Panc1 (cell line): ENCODE results near the gene MYL3. TPM values are rescaled to one million over a fixed set of nuclear protein-coding genes. Genes with fewer than 3 reads are reported as not detected.

Experiments used
- ATAC-seq: fragments of 200-7000 bp; cut with Tn5 transposase; 2 replicates; pipeline ENCODE4 v1.9.1; 2020; ENCODE audit warnings: mild to moderate bottlenecking, moderate library complexity
- BruUV-seq: library from RNA; stranded (reverse); fragments of 400-500 nt; replicated peaks from 2 replicates; lab custom pipeline; 2021; lab: Mats Ljungman, UMichigan
- CTCF ChIA-PET: fragments of 300-600 bp; sonication (Branson Sonifier 250); formaldehyde crosslinking; loops from one replicate; lab custom pipeline; 2022; ENCODE audit warnings: antibody characterized with exemption; lab: Charles Lee
- POLR2A ChIA-PET: fragments of 300-600 bp; sonication (Branson Sonifier 250); formaldehyde crosslinking; loops from one replicate; lab custom pipeline; 2022; ENCODE audit warnings: antibody characterized with exemption; lab: Charles Lee
- DNase-seq: peaks from one replicate; pipeline ENCODE4 v3.0.0-alpha.2; 2010; ENCODE audit warnings: low read depth, low spot score
- H3K27ac ChIP-seq: 2 replicates; pipeline ENCODE4 v1.5.1; 2011; ENCODE audit warnings: mild to moderate bottlenecking, low read length, inconsistent platforms
- H3K27me3 ChIP-seq: fragments of 200-500 bp; sonication (Bioruptor generic); 2 replicates; pipeline ENCODE4 v1.6.0; 2014; ENCODE audit warnings: low read length, inconsistent platforms; ENCODE audit not compliant: control insufficient read depth, insufficient read depth
- H3K36me3 ChIP-seq: fragments of 200-500 bp; sonication (Bioruptor generic); 2 replicates; pipeline ENCODE4 v1.5.1; 2014; ENCODE audit warnings: inconsistent platforms, mild to moderate bottlenecking, low read length, moderate library complexity; ENCODE audit not compliant: control insufficient read depth, insufficient read depth
- H3K4me1 ChIP-seq: 2 replicates; pipeline ENCODE4 v1.5.1; 2011; ENCODE audit warnings: inconsistent platforms, mild to moderate bottlenecking, low read length, moderate library complexity; ENCODE audit not compliant: control insufficient read depth, insufficient read depth
- H3K4me3 ChIP-seq, 2 experiments: 2 replicates each; pipeline ENCODE4 v1.5.1; 2011 to 2012; ENCODE audit warnings: low read depth in 2 of 2, low read length in 2 of 2, mild to moderate bottlenecking in 2 of 2, inconsistent platforms in 1 of 2, moderate library complexity in 1 of 2
- H3K9me3 ChIP-seq: fragments of 200-500 bp; sonication (Bioruptor generic); 2 replicates; pipeline ENCODE4 v1.5.1; 2014; ENCODE audit warnings: low read depth, mild to moderate bottlenecking, inconsistent platforms, low read length, moderate library complexity; ENCODE audit not compliant: control insufficient read depth, insufficient read depth
- POLR2AphosphoS5 ChIP-seq: IDR thresholded peaks from 2 replicates; pipeline ENCODE4 v1.6.1; 2012; ENCODE audit warnings: mild to moderate bottlenecking, low read depth, low read length, moderate library complexity
- SIN3A ChIP-seq: IDR thresholded peaks from 2 replicates; pipeline ENCODE4 v1.6.1; 2012; ENCODE audit warnings: low read depth, mild to moderate bottlenecking, low read length, moderate library complexity, borderline replicate concordance; ENCODE audit not compliant: insufficient read depth
- TCF7L2 ChIP-seq: IDR thresholded peaks from 2 replicates; pipeline ENCODE4 v1.6.1; 2011; ENCODE audit warnings: mild to moderate bottlenecking, low read depth, low read length, inconsistent platforms
- in situ Hi-C: cut with HindIII; loops from 2 replicates; pipeline ENCODE4 v1.10.0; 2016; ENCODE audit warnings: low sequenced_read_pairs, low pct_unique_long_range_greater_than_20kb
- intact Hi-C: fragments of 100-400 bp; cut with micrococcal nuclease; formaldehyde crosslinking; loops from one replicate; pipeline ENCODE4 v1.10.0; 2022; ENCODE audit not compliant: unreplicated experiment
- total RNA-seq: library from RNA; stranded (reverse); gene quantifications from one replicate; pipeline ENCODE4 v1.2.1, GENCODE V29; 2021; ENCODE audit not compliant: unreplicated experiment
- TF ChIP-seq, protein P1 (sequence below): fragments of 450-650 bp; IDR thresholded peaks from 2 replicates; pipeline ENCODE4 v1.5.1; 2017; ENCODE audit warnings: mild to moderate bottlenecking
- TF ChIP-seq, protein P2 (sequence below), 2 experiments: IDR thresholded peaks; 2 replicates each; pipeline ENCODE4 v1.6.1; 2011 to 2012; ENCODE audit warnings: low read depth in 2 of 2, control low read depth in 1 of 2, low read length in 1 of 2, mild to moderate bottlenecking in 1 of 2, moderate library complexity in 1 of 2; ENCODE audit not compliant: insufficient read depth in 1 of 2

Gene MYL3
- total RNA-seq, 1 experiment from 2014 or later, result not detected

DNA sequence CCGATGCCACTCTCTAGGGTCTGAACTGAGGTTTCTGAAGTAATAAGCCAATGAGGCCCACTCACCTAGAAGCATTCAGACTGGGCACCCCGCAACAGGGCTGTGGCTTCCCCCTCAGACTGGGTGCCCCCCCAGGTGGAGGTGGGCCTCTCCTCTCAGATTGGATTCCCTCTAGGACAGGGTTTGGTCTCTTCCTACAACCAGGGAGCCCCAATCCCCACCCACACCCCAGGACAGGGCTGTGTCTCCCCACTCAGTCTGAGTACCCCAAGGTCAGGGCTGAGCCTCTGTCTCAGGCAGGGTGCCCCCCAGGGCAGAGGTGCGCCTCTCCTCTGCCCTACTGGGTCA lies 41.9 kb upstream of the MYL3 start:
- no peaks in the 10 kb centered on the region for H3K36me3 ChIP-seq
- in situ Hi-C loops (no loop called here), intact Hi-C loops (loop anchor here (5.0 kb wide), 1 partner anchor 38 kb away; no protein-coding TSS in a partner anchor)
- H3K9me3 ChIP-seq, result no peaks in the 10 kb centered on the region
- no peaks in the 10 kb centered on the region for H3K4me1 ChIP-seq
- no peak for ATAC-seq
- no peak overlapping the region for H3K4me3 ChIP-seq
- BruUV-seq, result no TSS peak
- no peak for DNase-seq
- ChIA-PET CTCF (no interaction called here), POLR2A (no interaction called here)
- H3K27ac ChIP-seq, result no peak overlapping the region
- no peaks in the 10 kb centered on the region for H3K27me3 ChIP-seq
- TF ChIP-seq POLR2AphosphoS5 (no peak), TCF7L2 (no peak), SIN3A (no peak)
- TF ChIP-seq, protein P1, sequence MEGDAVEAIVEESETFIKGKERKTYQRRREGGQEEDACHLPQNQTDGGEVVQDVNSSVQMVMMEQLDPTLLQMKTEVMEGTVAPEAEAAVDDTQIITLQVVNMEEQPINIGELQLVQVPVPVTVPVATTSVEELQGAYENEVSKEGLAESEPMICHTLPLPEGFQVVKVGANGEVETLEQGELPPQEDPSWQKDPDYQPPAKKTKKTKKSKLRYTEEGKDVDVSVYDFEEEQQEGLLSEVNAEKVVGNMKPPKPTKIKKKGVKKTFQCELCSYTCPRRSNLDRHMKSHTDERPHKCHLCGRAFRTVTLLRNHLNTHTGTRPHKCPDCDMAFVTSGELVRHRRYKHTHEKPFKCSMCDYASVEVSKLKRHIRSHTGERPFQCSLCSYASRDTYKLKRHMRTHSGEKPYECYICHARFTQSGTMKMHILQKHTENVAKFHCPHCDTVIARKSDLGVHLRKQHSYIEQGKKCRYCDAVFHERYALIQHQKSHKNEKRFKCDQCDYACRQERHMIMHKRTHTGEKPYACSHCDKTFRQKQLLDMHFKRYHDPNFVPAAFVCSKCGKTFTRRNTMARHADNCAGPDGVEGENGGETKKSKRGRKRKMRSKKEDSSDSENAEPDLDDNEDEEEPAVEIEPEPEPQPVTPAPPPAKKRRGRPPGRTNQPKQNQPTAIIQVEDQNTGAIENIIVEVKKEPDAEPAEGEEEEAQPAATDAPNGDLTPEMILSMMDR, result no peak
- TF ChIP-seq, protein P2, sequence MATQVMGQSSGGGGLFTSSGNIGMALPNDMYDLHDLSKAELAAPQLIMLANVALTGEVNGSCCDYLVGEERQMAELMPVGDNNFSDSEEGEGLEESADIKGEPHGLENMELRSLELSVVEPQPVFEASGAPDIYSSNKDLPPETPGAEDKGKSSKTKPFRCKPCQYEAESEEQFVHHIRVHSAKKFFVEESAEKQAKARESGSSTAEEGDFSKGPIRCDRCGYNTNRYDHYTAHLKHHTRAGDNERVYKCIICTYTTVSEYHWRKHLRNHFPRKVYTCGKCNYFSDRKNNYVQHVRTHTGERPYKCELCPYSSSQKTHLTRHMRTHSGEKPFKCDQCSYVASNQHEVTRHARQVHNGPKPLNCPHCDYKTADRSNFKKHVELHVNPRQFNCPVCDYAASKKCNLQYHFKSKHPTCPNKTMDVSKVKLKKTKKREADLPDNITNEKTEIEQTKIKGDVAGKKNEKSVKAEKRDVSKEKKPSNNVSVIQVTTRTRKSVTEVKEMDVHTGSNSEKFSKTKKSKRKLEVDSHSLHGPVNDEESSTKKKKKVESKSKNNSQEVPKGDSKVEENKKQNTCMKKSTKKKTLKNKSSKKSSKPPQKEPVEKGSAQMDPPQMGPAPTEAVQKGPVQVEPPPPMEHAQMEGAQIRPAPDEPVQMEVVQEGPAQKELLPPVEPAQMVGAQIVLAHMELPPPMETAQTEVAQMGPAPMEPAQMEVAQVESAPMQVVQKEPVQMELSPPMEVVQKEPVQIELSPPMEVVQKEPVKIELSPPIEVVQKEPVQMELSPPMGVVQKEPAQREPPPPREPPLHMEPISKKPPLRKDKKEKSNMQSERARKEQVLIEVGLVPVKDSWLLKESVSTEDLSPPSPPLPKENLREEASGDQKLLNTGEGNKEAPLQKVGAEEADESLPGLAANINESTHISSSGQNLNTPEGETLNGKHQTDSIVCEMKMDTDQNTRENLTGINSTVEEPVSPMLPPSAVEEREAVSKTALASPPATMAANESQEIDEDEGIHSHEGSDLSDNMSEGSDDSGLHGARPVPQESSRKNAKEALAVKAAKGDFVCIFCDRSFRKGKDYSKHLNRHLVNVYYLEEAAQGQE (IDR thresholded peaks at IDR 0.05; ENCODE audit: insufficient read depth in 1 of 2, low read depth in 2 of 2, low read length in 1 of 2), result no peak

DNA sequence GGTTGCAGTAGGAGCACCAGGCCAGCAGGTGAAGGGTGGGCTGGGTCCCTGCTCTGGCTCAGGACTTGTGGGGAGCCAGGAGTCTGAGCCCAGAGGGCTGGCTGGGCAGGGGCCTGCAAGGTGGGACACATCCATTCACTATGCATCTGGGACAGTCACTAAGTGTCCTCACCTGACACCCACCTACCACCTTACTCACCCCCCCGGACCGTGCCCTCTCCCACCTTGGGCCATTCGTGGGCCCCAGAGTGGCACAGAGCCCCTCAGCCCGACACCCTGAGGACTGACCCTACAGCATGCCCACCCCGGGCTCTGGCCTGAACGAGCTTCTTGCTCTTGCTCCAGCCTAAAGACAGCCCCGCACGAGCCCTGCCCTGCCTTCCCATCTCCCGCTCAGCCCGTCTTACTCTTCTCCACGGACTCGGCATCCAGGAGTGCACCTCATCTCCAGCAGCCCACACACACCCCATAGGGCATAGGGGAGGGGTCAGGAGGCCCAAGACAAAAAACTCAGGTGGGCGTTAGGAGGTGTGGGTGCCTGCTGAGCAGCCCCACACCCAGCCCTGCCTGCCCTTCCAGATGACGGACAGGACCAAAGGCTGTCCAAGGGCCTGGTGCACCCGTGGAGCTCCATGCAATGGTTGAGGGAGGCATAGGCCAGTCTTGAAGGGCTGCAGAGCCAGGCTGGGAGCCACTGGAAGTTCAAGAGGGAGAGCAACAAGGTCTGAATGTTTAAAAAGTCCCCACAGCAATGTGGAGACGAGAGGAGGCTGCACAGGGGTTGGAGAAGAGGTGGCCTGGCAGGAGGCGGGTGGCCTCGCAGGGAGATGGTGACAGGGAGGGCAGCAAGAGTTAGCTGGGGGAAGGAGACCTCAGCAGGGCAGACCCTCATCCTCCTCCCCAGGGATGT lies 41.3 kb upstream of the MYL3 start:
- Histone ChIP-seq H3K4me3 (no peak overlapping the region), H3K9me3 (no peaks in the 10 kb centered on the region), H3K27ac (no peak overlapping the region), H3K36me3 (no peaks in the 10 kb centered on the region), H3K27me3 (no peaks in the 10 kb centered on the region), H3K4me1 (no peaks in the 10 kb centered on the region)
- ATAC-seq, result no peak
- no peak for DNase-seq
- CTCF ChIA-PET, result no interaction called here
- BruUV-seq, result no TSS peak
- in situ Hi-C loops, result no loop called here
- intact Hi-C loops, result loop anchor here (5.0 kb wide), 1 partner anchor 37 kb away; no protein-coding TSS in a partner anchor
- TF ChIP-seq TCF7L2, result no peak
- no peak for TF ChIP-seq SIN3A
- TF ChIP-seq, protein P2 (IDR thresholded peaks at IDR 0.05; ENCODE audit: insufficient read depth in 1 of 2, low read depth in 2 of 2, low read length in 1 of 2), result no peak
- no peak for TF ChIP-seq POLR2AphosphoS5
- TF ChIP-seq, protein P1, result no peak
- POLR2A ChIA-PET, result no interaction called here
